Small intestine (tissue), 7 donors: ENCODE data around the gene VSNL1. TPM values are rescaled to one million over a fixed set of nuclear protein-coding genes. Genes with fewer than 3 reads are reported as not detected.

Source experiments
- DNase-seq, 2 donors: peaks; one replicate each; pipeline versions ENCODE4 v3.0.0 to v3.0.0-alpha.2; 2013
- FAIRE-seq: peaks from 2 replicates; lab custom pipeline; 2012; peaks lifted over from hg19 to GRCh38; lab: Jason Lieb, UNC
- H3K27ac ChIP-seq, 3 donors: one replicate each; pipeline ENCODE4 v1.5.1; 2013; ENCODE audit warnings: low read length in 2 of 3, mild to moderate bottlenecking in 2 of 3, control low read depth in 1 of 3, inconsistent platforms in 1 of 3, low read depth in 1 of 3, moderate library complexity in 1 of 3
- H3K27me3 ChIP-seq, 3 donors: one replicate each; pipeline ENCODE4 v1.6.1; 2013; ENCODE audit warnings: low read length in 3 of 3, inconsistent platforms in 1 of 3; ENCODE audit not compliant: control insufficient read depth in 3 of 3, insufficient read depth in 3 of 3
- H3K36me3 ChIP-seq, 3 donors: one replicate each; pipeline ENCODE4 v1.6.1; 2013; ENCODE audit warnings: low read length in 3 of 3, inconsistent platforms in 1 of 3, low read depth in 1 of 3, mild to moderate bottlenecking in 1 of 3, moderate library complexity in 1 of 3; ENCODE audit not compliant: control insufficient read depth in 3 of 3, insufficient read depth in 2 of 3
- H3K4me1 ChIP-seq, 3 donors: one replicate each; pipeline ENCODE4 v1.6.1; 2013; ENCODE audit warnings: low read length in 2 of 3, inconsistent platforms in 1 of 3, low read depth in 1 of 3, mild to moderate bottlenecking in 1 of 3, moderate library complexity in 1 of 3; ENCODE audit not compliant: control insufficient read depth in 3 of 3, insufficient read depth in 2 of 3
- H3K4me3 ChIP-seq, 3 donors: one replicate each; pipeline ENCODE4 v1.5.1; 2013; ENCODE audit warnings: low read length in 3 of 3, control low read depth in 1 of 3, inconsistent platforms in 1 of 3, low read depth in 1 of 3, mild to moderate bottlenecking in 1 of 3, moderate library complexity in 1 of 3
- H3K9me3 ChIP-seq, 2 donors: one replicate each; pipeline ENCODE4 v1.6.1; 2013; ENCODE audit warnings: low read depth in 1 of 2, low read length in 1 of 2; ENCODE audit not compliant: control insufficient read depth in 2 of 2, insufficient read depth in 1 of 2
- WGBS, 3 donors: extraction: QIAGEN DNeasy Blood & Tissue Kit; methylation state at CpG; one replicate each; pipeline ENCODE4 v1.1.7; 2013; 5-methylcytosine and 5-hydroxymethylcytosine counted together
- polyA plus RNA-seq, 4 donors: library from polyadenylated mRNA; stranded (reverse) in 3 of 4; unstranded in 1 of 4; fragments of 200-250 nt in 3 of 4; fragments of 120-200 nt in 1 of 4; gene quantifications; one replicate each; pipeline versions ENCODE4 v1.2.1 to v1.2.3, GENCODE V29; 2013
- donor health status: healthy with polysubstance abuse.
- donor health status: control.
- donor health status: control.
- donor health status: Bipolar disorder and iron deficiency.
- donor health status: healthy.

VSNL1 gene
- polyA plus RNA-seq, 4 donors, result 0.07 to 0.54 (median 0.16) TPM; not detected in 1

GRCh38 chr2:17657759-17658158, 117.3 kb downstream of the VSNL1 start:
- no peak for FAIRE-seq
- Histone ChIP-seq H3K27ac (no peak overlapping the region), H3K9me3 (no peaks in the 10 kb centered on the region), H3K36me3 (no peaks in the 10 kb centered on the region), H3K4me1 (no peaks in the 10 kb centered on the region), H3K4me3 (no peak overlapping the region), H3K27me3 (no peaks in the 10 kb centered on the region)
- no peak for DNase-seq
- WGBS, 3 donors, result 93 to 99% (median 97%) methylated on average over 4 of the region's 4 CpGs

GRCh38 chr2:17658251-17658843, 117.9 kb downstream of the VSNL1 start:
- DNase-seq (no peak), FAIRE-seq (no peak)
- Histone ChIP-seq H3K9me3 (no peaks in the 10 kb centered on the region), H3K36me3 (no peaks in the 10 kb centered on the region), H3K4me3 (no peak overlapping the region), H3K4me1 (no peaks in the 10 kb centered on the region), H3K27ac (no peak overlapping the region), H3K27me3 (no peaks in the 10 kb centered on the region)
- 80 to 92% (median 88%) methylated on average over 6 of the region's 6 CpGs for WGBS, 3 donors

- no peaks in the 10 kb centered on the region for H3K4me1 ChIP-seq
- no peak overlapping the region for H3K27ac ChIP-seq
- 72 to 91% (median 89%) methylated on average over 4 of the region's 4 CpGs for WGBS, 3 donors
- H3K4me3 ChIP-seq, result no peak overlapping the region
- H3K9me3 ChIP-seq, result no peaks in the 10 kb centered on the region
- DNase-seq (no peak), FAIRE-seq (no peak)
- peaks cover 0 to 4% (median 3%) of the 10 kb centered on the region in 3 donors for H3K36me3 ChIP-seq
- no peaks in the 10 kb centered on the region for H3K27me3 ChIP-seq
Measured at GRCh38 chr2:17660219-17660618, 119.7 kb downstream of the VSNL1 start.

GRCh38 chr2:17661460-17661859, 121.0 kb downstream of the VSNL1 start:
- FAIRE-seq, result no peak

GRCh38 chr2:17662723-17663122, 122.2 kb downstream of the VSNL1 start:
- peaks cover 2 to 10% (median 5%) of the 10 kb centered on the region in 3 donors for H3K36me3 ChIP-seq
- H3K4me1 ChIP-seq, result no peaks in the 10 kb centered on the region
- no peak for FAIRE-seq
- WGBS, 3 donors, result 83 to 97% (median 85%) methylated on average over 1 of the region's 1 CpG
- H3K27ac ChIP-seq, result no peak overlapping the region
- no peak for DNase-seq
- H3K4me3 ChIP-seq, result no peak overlapping the region
- no peaks in the 10 kb centered on the region for H3K9me3 ChIP-seq
- no peaks in the 10 kb centered on the region for H3K27me3 ChIP-seq

More at GRCh38 chr2:17661460-17661859, 121.0 kb downstream of the VSNL1 start:
- Histone ChIP-seq H3K27me3 (no peaks in the 10 kb centered on the region), H3K4me3 (no peak overlapping the region), H3K4me1 (no peaks in the 10 kb centered on the region), H3K9me3 (no peaks in the 10 kb centered on the region), H3K27ac (no peak overlapping the region), H3K36me3 (peaks cover 0 to 4% (median 3%) of the 10 kb centered on the region in 3 donors)
- DNase-seq, result no peak
- 85 to 96% (median 96%) methylated on average over 1 of the region's 1 CpG for WGBS, 3 donors

GRCh38 chr2:17664534-17664933, 124.0 kb downstream of the VSNL1 start:
- Histone ChIP-seq H3K9me3 (no peaks in the 10 kb centered on the region), H3K27me3 (no peaks in the 10 kb centered on the region), H3K36me3 (peaks cover 2 to 10% (median 7%) of the 10 kb centered on the region in 3 donors), H3K27ac (no peak overlapping the region), H3K4me3 (no peak overlapping the region), H3K4me1 (no peaks in the 10 kb centered on the region)
- no peak for DNase-seq
- FAIRE-seq, result no peak
- WGBS, 3 donors, result 100% methylated on average over 1 of the region's 1 CpG

GRCh38 chr2:17667898-17668297, 127.4 kb downstream of the VSNL1 start:
- WGBS, 3 donors, result 76 to 92% (median 90%) methylated on average over 1 of the region's 1 CpG
- Histone ChIP-seq H3K4me3 (no peak overlapping the region), H3K9me3 (no peaks in the 10 kb centered on the region), H3K27me3 (no peaks in the 10 kb centered on the region), H3K36me3 (peaks cover 5 to 12% (median 9%) of the 10 kb centered on the region in 3 donors), H3K4me1 (no peaks in the 10 kb centered on the region), H3K27ac (no peak overlapping the region)
- DNase-seq (no peak), FAIRE-seq (no peak)

- Histone ChIP-seq H3K27ac (no peak overlapping the region), H3K36me3 (peaks cover 2 to 6% (median 2%) of the 10 kb centered on the region in 3 donors), H3K4me3 (no peak overlapping the region), H3K27me3 (no peaks in the 10 kb centered on the region), H3K9me3 (no peaks in the 10 kb centered on the region), H3K4me1 (no peaks in the 10 kb centered on the region)
- no peak for DNase-seq
- WGBS, 3 donors, result 76 to 81% (median 80%) methylated on average over 7 of the region's 7 CpGs
- FAIRE-seq, result no peak
Measured at GRCh38 chr2:17672583-17673317, 132.3 kb downstream of the VSNL1 start.
